H1 (cell line): ENCODE measurements around the gene PITPNC1. TPM values are rescaled to one million over a fixed set of nuclear protein-coding genes. Genes with fewer than 3 reads are reported as not detected.

Experiments used
- CTCF ChIA-PET: fragments of 300-600 bp; sonication (Branson Sonifier 250); formaldehyde crosslinking; loops from one replicate; lab custom pipeline; 2021; ENCODE audit not compliant: partially characterized antibody; lab: Charles Lee
- POLR2A ChIA-PET: fragments of 300-600 bp; sonication (Branson Sonifier 250); formaldehyde crosslinking; loops from one replicate; lab custom pipeline; 2021; ENCODE audit warnings: inconsistent platforms; ENCODE audit not compliant: partially characterized antibody; lab: Charles Lee
- DNase-seq, 2 experiments: peaks; one replicate each; pipeline versions ENCODE4 v3.0.0 to v3.0.0-alpha.2; 2010 to 2022; ENCODE audit warnings: low spot score in 2 of 2, low read depth in 1 of 2, mixed read lengths in 1 of 2
- FAIRE-seq: peaks from 2 replicates; lab custom pipeline; 2011; peaks lifted over from hg19 to GRCh38; lab: Jason Lieb, UNC
- H2AFZ ChIP-seq: 2 replicates; pipeline ENCODE4 v1.8.1; 2012; ENCODE audit warnings: low read length, inconsistent platforms
- H2AK5ac ChIP-seq: 2 replicates; pipeline ENCODE4 v1.6.1; 2013; ENCODE audit warnings: low read depth, low read length
- H2BK120ac ChIP-seq: replicated peaks from 2 replicates; pipeline ENCODE3; 2013; ENCODE audit warnings: low read depth, low read length, inconsistent platforms
- H2BK12ac ChIP-seq: 2 replicates; pipeline ENCODE4 v1.6.1; 2013; ENCODE audit warnings: low read depth, low read length
- H2BK15ac ChIP-seq: 2 replicates; pipeline ENCODE4 v1.6.1; 2013; ENCODE audit warnings: low read length
- H2BK20ac ChIP-seq: 2 replicates; pipeline ENCODE4 v1.6.1; 2013; ENCODE audit warnings: low read length
- H2BK5ac ChIP-seq: 2 replicates; pipeline ENCODE4 v1.6.1; 2013; ENCODE audit warnings: low read depth, low read length
- H3K14ac ChIP-seq: 2 replicates; pipeline ENCODE4 v1.6.1; 2013; ENCODE audit warnings: inconsistent platforms; ENCODE audit not compliant: insufficient read length
- H3K18ac ChIP-seq: 2 replicates; pipeline ENCODE4 v1.6.1; 2013; ENCODE audit warnings: low read length; ENCODE audit errors: extremely low read depth
- H3K23ac ChIP-seq: 2 replicates; pipeline ENCODE4 v1.6.1; 2013; ENCODE audit warnings: inconsistent platforms; ENCODE audit not compliant: insufficient read length
- H3K23me2 ChIP-seq: 2 replicates; pipeline ENCODE4 v1.6.1; 2013; ENCODE audit warnings: low read depth, low read length
- H3K27ac ChIP-seq: 2 replicates; pipeline ENCODE4 v1.6.1; 2011; ENCODE audit warnings: low read depth, low read length, inconsistent platforms
- H3K27me3 ChIP-seq, 4 experiments: replicated peaks in 1 of 4; 1 replicate in 1 of 4; 2 replicates in 3 of 4; pipeline versions ENCODE4 v1.6.1 to v1.8.1; 2011 to 2013; ENCODE audit warnings: low read length in 3 of 4, mild to moderate bottlenecking in 3 of 4, inconsistent platforms in 2 of 4, mixed read lengths in 2 of 4, moderate library complexity in 1 of 4; ENCODE audit not compliant: control insufficient read depth in 3 of 4, insufficient read depth in 3 of 4; ENCODE audit errors: extremely low read depth in 1 of 4
- H3K36me3 ChIP-seq, 4 experiments: 2 replicates each; pipeline versions ENCODE4 v1.6.1 to v1.8.1; 2011 to 2013; ENCODE audit warnings: mild to moderate bottlenecking in 4 of 4, low read length in 3 of 4, moderate library complexity in 2 of 4, control low read depth in 1 of 4, inconsistent platforms in 1 of 4; ENCODE audit not compliant: insufficient read depth in 4 of 4, control insufficient read depth in 2 of 4
- H3K4ac ChIP-seq: replicated peaks from 2 replicates; pipeline ENCODE3; 2013; ENCODE audit warnings: low read length, low read depth, mixed read lengths, inconsistent platforms; ENCODE audit not compliant: insufficient read length
- H3K4me1 ChIP-seq, 4 experiments: replicated peaks in 1 of 4; 1 replicate in 1 of 4; 2 replicates in 3 of 4; pipeline versions ENCODE4 v1.6.1 to v1.8.1; 2011 to 2013; ENCODE audit warnings: low read length in 3 of 4, inconsistent platforms in 2 of 4, mixed read lengths in 1 of 4; ENCODE audit not compliant: insufficient read depth in 4 of 4, control insufficient read depth in 3 of 4
- H3K4me2 ChIP-seq, 2 experiments: 2 replicates each; pipeline versions ENCODE4 v1.6.1 to v1.8.1; 2011 to 2013; ENCODE audit warnings: low read depth in 2 of 2, low read length in 2 of 2, control low read depth in 1 of 2, inconsistent platforms in 1 of 2, mild to moderate bottlenecking in 1 of 2; ENCODE audit not compliant: insufficient read depth in 1 of 2
- H3K4me3 ChIP-seq, 4 experiments: fragments of 200-600, 300-600 bp in 1 of 4; sonication (generic), shearing (Covaris generic), sonication (Bioruptor Twin) in 1 of 4; 2 replicates each; pipeline versions ENCODE4 v1.5.1 to v1.8.1; 2011 to 2016; ENCODE audit warnings: low read length in 4 of 4, low read depth in 3 of 4, control low read depth in 2 of 4, inconsistent platforms in 2 of 4, mild to moderate bottlenecking in 2 of 4, mixed read lengths in 1 of 4, moderate library complexity in 1 of 4; ENCODE audit not compliant: insufficient read depth in 2 of 4; ENCODE audit errors: extremely low read depth in 1 of 4
- H3K56ac ChIP-seq: replicated peaks from 2 replicates; pipeline ENCODE3; 2013; ENCODE audit warnings: low read depth, mild to moderate bottlenecking, mixed read lengths, low read length, inconsistent platforms; ENCODE audit not compliant: insufficient read length
- H3K79me1 ChIP-seq: 2 replicates; pipeline ENCODE4 v1.6.1; 2013; ENCODE audit warnings: low read depth, low read length, control low read depth
- H3K79me2 ChIP-seq, 2 experiments: 2 replicates each; pipeline versions ENCODE4 v1.6.1 to v1.8.1; 2012 to 2013; ENCODE audit warnings: low read length in 2 of 2, mild to moderate bottlenecking in 2 of 2, inconsistent platforms in 1 of 2; ENCODE audit not compliant: insufficient read depth in 2 of 2, control insufficient read depth in 1 of 2
- H3K9ac ChIP-seq, 4 experiments: replicated peaks in 1 of 4; 1 replicate in 1 of 4; 2 replicates in 3 of 4; pipeline versions ENCODE4 v1.6.1 to v1.8.1; 2011 to 2013; ENCODE audit warnings: low read depth in 3 of 4, low read length in 3 of 4, control low read depth in 2 of 4, mild to moderate bottlenecking in 2 of 4, moderate library complexity in 2 of 4, inconsistent platforms in 1 of 4; ENCODE audit errors: extremely low read depth in 1 of 4
- H3K9me3 ChIP-seq, 2 experiments: 2 replicates each; pipeline versions ENCODE4 v1.6.1 to v1.8.1; 2012 to 2013; ENCODE audit warnings: mild to moderate bottlenecking in 2 of 2, moderate library complexity in 2 of 2, control low read depth in 1 of 2, inconsistent platforms in 1 of 2, low read depth in 1 of 2, low read length in 1 of 2, mixed read lengths in 1 of 2; ENCODE audit not compliant: insufficient read depth in 2 of 2
- H4K20me1 ChIP-seq, 2 experiments: replicated peaks in 1 of 2; 2 replicates each; pipeline versions ENCODE3 to v1.8.1; 2011 to 2013; ENCODE audit warnings: inconsistent platforms in 2 of 2, low read length in 2 of 2, mild to moderate bottlenecking in 1 of 2; ENCODE audit not compliant: insufficient read depth in 2 of 2, control insufficient read depth in 1 of 2
- H4K5ac ChIP-seq: 2 replicates; pipeline ENCODE4 v1.6.1; 2013; ENCODE audit warnings: low read length, low read depth, mixed read lengths, inconsistent platforms; ENCODE audit not compliant: insufficient read length
- H4K8ac ChIP-seq: 2 replicates; pipeline ENCODE4 v1.8.0; 2013; ENCODE audit warnings: mild to moderate bottlenecking, moderate library complexity, low read length, inconsistent platforms; ENCODE audit not compliant: insufficient read depth; ENCODE audit errors: extremely low read depth
- H4K91ac ChIP-seq: replicated peaks from 2 replicates; pipeline ENCODE3; 2013; ENCODE audit warnings: low read length, mixed read lengths, inconsistent platforms; ENCODE audit not compliant: insufficient read length
- CBX5 ChIP-seq: fragments of 300-800, 300-1000 bp; sonication (generic); IDR thresholded peaks from 2 replicates; pipeline ENCODE4 v1.7.1; 2016; ENCODE audit warnings: antibody characterized with exemption, low read length, low read depth
- WGBS, 2 experiments: shearing (Covaris generic) in 1 of 2; methylation state at CpG; one replicate each; pipeline versions ENCODE4 v1.1.6 to v1.1.7; 2013 to 2015; ENCODE audit warnings: low lambda C conversion rate in 2 of 2, mixed read lengths in 2 of 2, inconsistent platforms in 1 of 2, low coverage in 1 of 2, missing lambda C conversion rate in 1 of 2; ENCODE audit not compliant: insufficient replicate concordance in 2 of 2, insufficient coverage in 1 of 2, insufficient read length in 1 of 2; ENCODE audit errors: extremely low coverage in 1 of 2, missing lambda C conversion rate in 1 of 2; 5-methylcytosine and 5-hydroxymethylcytosine counted together
- polyA plus RNA-seq, 7 experiments: library from polyadenylated mRNA; depleted of rRNA in 3 of 7; stranded (reverse) in 5 of 7; unstranded in 2 of 7; fragments of >200 nt in 5 of 7; fragments of 200-250 nt in 2 of 7; gene quantifications; 1 replicate in 5 of 7; 2 replicates in 1 of 7; 4 replicates in 1 of 7; pipeline versions ENCODE4 v1.2.1 to v1.2.3, GENCODE V29; 2011 to 2013; ENCODE audit warnings: missing spikeins in 2 of 7, mixed read lengths in 2 of 7
- total RNA-seq: library from RNA; stranded (reverse); fragmentation: NEBNext Ultra II Directional; extraction: Animal tissue kit (Norgen Biotek cat#: 25700); gene quantifications from 2 replicates; pipeline ENCODE4 v1.2.1, GENCODE V29; 2021

The PITPNC1 gene
- total and polyA plus RNA-seq, 2 of the 8 experiments (the other 6 are each of a cell fraction or from before 2014, with no cell fraction given), result 17.6 to 54.7 TPM

GRCh38 chr17:67600408-67600807 is 223.3 kb downstream of the PITPNC1 start:
- Histone ChIP-seq H2BK15ac (no peak overlapping the region), H3K56ac (no peak overlapping the region), H3K9ac (no peak overlapping the region), H3K4me1 (no peaks in the 10 kb centered on the region), H4K8ac (no peak overlapping the region), H3K4me2 (no peak overlapping the region), H2BK20ac (no peak overlapping the region), H3K23ac (no peak overlapping the region), H3K27ac (no peak overlapping the region), H2BK12ac (no peak overlapping the region), H3K36me3 (no peaks in the 10 kb centered on the region), H2BK5ac (no peak overlapping the region), H2AFZ (no peak overlapping the region), H4K5ac (no peak overlapping the region), H2AK5ac (no peak overlapping the region), H4K91ac (no peak overlapping the region), H3K4me3 (no peak overlapping the region), H3K79me1 (no peaks in the 10 kb centered on the region), H3K79me2 (no peaks in the 10 kb centered on the region), H3K14ac (no peak overlapping the region), H3K4ac (no peak overlapping the region), H3K27me3 (no peaks in the 10 kb centered on the region), H3K18ac (no peak overlapping the region), H2BK120ac (no peak overlapping the region), H4K20me1 (no peaks in the 10 kb centered on the region), H3K9me3 (no peaks in the 10 kb centered on the region), H3K23me2 (no peaks in the 10 kb centered on the region)
- DNase-seq (no peak), FAIRE-seq (no peak)
- 88% methylated on average over 2 of the region's 2 CpGs; no CpG with 5 or more reads in 1 of the 2 experiments for WGBS, 2 experiments
- CTCF ChIA-PET, result interaction anchor here (3.8 to 4.0 kb wide), 2 partner anchors 41 to 222 kb away, joined by 17 to 28 read pairs; no protein-coding TSS in a partner anchor
- POLR2A ChIA-PET, result no interaction called here
- TF ChIP-seq CBX5, result no peak
